Measurements from ENCODE around the gene BTNL3. TPM values are rescaled to one million over a fixed set of nuclear protein-coding genes. Genes with fewer than 3 reads are reported as not detected.

BTNL3 gene
- total and polyA plus RNA-seq, 11 donors = 0.03 to 0.54 TPM; not detected in 9

GRCh38 chr5:181053488-181054121, 65.0 kb downstream of the BTNL3 start:
- peaks cover 0 to 42% (median 18%) of the 10 kb centered on the region in 12 donors for H3K4me1 ChIP-seq
- H3K36me3 ChIP-seq = peaks cover 0 to 26% (median 3%) of the 10 kb centered on the region in 9 donors
- ATAC-seq (peak; percentile 33 to 76 (median 36)), DNase-seq (peak in 2 of 5 donors; percentile 34 to 36)
- WGBS, 4 donors = 1 to 6% (median 2%) methylated on average over 13 to 45 of the region's 45 CpGs
- H3K9me3 ChIP-seq = no peaks in the 10 kb centered on the region
- peaks cover 23 to 90% (median 74%) of the 10 kb centered on the region in 9 donors for H3K27me3 ChIP-seq
- no peak for TF ChIP-seq POLR2A (IDR thresholded peaks at IDR 0.05)
- TF ChIP-seq, protein P1, sequence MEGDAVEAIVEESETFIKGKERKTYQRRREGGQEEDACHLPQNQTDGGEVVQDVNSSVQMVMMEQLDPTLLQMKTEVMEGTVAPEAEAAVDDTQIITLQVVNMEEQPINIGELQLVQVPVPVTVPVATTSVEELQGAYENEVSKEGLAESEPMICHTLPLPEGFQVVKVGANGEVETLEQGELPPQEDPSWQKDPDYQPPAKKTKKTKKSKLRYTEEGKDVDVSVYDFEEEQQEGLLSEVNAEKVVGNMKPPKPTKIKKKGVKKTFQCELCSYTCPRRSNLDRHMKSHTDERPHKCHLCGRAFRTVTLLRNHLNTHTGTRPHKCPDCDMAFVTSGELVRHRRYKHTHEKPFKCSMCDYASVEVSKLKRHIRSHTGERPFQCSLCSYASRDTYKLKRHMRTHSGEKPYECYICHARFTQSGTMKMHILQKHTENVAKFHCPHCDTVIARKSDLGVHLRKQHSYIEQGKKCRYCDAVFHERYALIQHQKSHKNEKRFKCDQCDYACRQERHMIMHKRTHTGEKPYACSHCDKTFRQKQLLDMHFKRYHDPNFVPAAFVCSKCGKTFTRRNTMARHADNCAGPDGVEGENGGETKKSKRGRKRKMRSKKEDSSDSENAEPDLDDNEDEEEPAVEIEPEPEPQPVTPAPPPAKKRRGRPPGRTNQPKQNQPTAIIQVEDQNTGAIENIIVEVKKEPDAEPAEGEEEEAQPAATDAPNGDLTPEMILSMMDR (IDR thresholded peaks at IDR 0.05) = no peak
- intact Hi-C loops (cut with DNase I) = loop anchor here in 4 of 10 donors (5.0 to 10.0 kb wide), 5 partner anchors 101 to 269 kb away; partner anchors contain the start of gene ZFP62 (in 1 of the 4)
- H3K4me3 ChIP-seq = peak overlapping the region; percentile 34 to 72 (median 60)
- H3K27ac ChIP-seq = peak overlapping the region; percentile 57 to 94 (median 88)

- intact Hi-C loops (cut with DNase I) = loop anchor here in 4 of 10 donors (5.0 to 10.0 kb wide), 5 partner anchors 101 to 269 kb away; partner anchors contain the start of gene ZFP62 (in 1 of the 4)
- 17 to 23% (median 22%) methylated on average over 7 of the region's 7 CpGs for WGBS, 4 donors
- no peak for DNase-seq
These were observed 65.5 kb downstream of the BTNL3 start for GRCh38 chr5:181054138-181054537.

DNA sequence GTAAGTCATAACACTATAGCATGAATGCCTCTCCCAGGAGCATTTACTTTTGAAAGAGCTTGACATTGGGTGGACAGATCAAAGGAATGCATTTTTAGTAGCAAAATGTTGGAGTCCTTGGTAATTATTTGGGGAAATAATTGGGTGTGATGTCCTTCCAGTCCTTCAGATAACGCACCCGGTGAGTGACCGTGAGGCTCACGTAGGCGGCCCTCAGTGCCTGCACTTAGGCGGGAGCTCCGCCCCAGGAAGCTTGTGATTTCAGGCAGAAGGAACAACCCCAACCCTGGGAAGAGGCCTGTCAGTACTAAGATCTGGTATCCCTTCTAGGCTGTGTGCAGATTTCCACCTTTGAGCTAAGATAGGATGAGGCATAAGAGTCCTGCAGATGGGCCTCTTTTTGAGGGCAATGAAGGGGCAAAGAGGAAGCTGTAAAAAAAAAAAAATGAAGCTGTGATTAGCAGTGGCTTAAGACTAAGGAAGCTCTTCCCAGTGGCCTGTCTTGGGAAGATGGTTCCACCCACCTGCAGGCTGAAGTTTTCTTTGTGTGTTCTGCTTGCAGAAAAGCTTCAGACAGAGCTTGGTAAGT, 66.3 kb downstream of the BTNL3 start:
- 17 to 62% (median 34%) methylated on average over 7 of the region's 7 CpGs for WGBS, 4 donors
- Histone ChIP-seq H3K4me1 (peaks cover 0 to 48% (median 16%) of the 10 kb centered on the region in 12 donors), H3K36me3 (peaks cover 0 to 20% (median 0%) of the 10 kb centered on the region in 9 donors), H3K27me3 (peaks cover 25 to 92% (median 83%) of the 10 kb centered on the region in 9 donors), H3K4me3 (peak overlapping the region in 9 of 12 donors; percentile 36 to 72 (median 63)), H3K9me3 (no peaks in the 10 kb centered on the region), H3K27ac (peak overlapping the region in 7 of 12 donors; percentile 75 to 89 (median 87))
- DNase-seq = no peak
- intact Hi-C loops (cut with DNase I) = loop anchor here in 4 of 10 donors (5.0 to 10.0 kb wide), 5 partner anchors 100 to 270 kb away; partner anchors contain the start of gene ZFP62 (in 1 of the 4)
- TF ChIP-seq, protein P1 (IDR thresholded peaks at IDR 0.05) = no peak
- TF ChIP-seq POLR2A (IDR thresholded peaks at IDR 0.05) = no peak
- ATAC-seq = peak in 1 of 4 donors; percentile 32

More at GRCh38 chr5:181054138-181054537, 65.5 kb downstream of the BTNL3 start:
- H3K4me1 ChIP-seq = peaks cover 0 to 43% (median 17%) of the 10 kb centered on the region in 12 donors
- peaks cover 23 to 92% (median 79%) of the 10 kb centered on the region in 9 donors for H3K27me3 ChIP-seq
- peak overlapping the region in 11 of 12 donors; percentile 57 to 94 (median 88) for H3K27ac ChIP-seq
- peak overlapping the region; percentile 34 to 72 (median 60) for H3K4me3 ChIP-seq
- peaks cover 0 to 23% (median 3%) of the 10 kb centered on the region in 9 donors for H3K36me3 ChIP-seq
- H3K9me3 ChIP-seq = no peaks in the 10 kb centered on the region
- no peak for TF ChIP-seq POLR2A (IDR thresholded peaks at IDR 0.05)
- TF ChIP-seq, protein P1 (IDR thresholded peaks at IDR 0.05) = no peak
- no peak for ATAC-seq

Small RNAs within 50 kb of the gene (microRNA-seq; reads per million reads assigned to microRNA genes)
- 0 reads per million in 4 donors for gene MIR8089

Other genes starting within 250 kb of the BTNL3 start
- not detected for gene OR2Y1, start 248.8 kb upstream of the BTNL3 start, total RNA-seq
- not detected for gene OR2Y1, start 248.8 kb upstream of the BTNL3 start, polyA plus RNA-seq
- gene MGAT1, start 186.0 kb upstream of the BTNL3 start, total RNA-seq = 100 to 1,000 TPM in 3 of 9 donors, 10 to 100 TPM in 6; 50.9 to 162 (median 83.5) TPM
- gene MGAT1, start 186.0 kb upstream of the BTNL3 start, polyA plus RNA-seq = 100 to 1,000 TPM in 1 of 2 donors, 10 to 100 TPM in 1; 64.5 to 199 TPM
- gene ZFP62, start 127.6 kb upstream of the BTNL3 start, total RNA-seq = 10 to 100 TPM in 8 of 9 donors, 1 to 10 TPM in 1; 9.4 to 18.6 (median 13.8) TPM
- gene ZFP62, start 127.6 kb upstream of the BTNL3 start, polyA plus RNA-seq = 10 to 100 TPM; 10.6 to 13.6 TPM
- gene BTNL8, start 89.7 kb upstream of the BTNL3 start, total RNA-seq = under 1 TPM in 3 of 9 donors, not detected in 6; 0.17 to 0.84 (median 0.24) TPM
- under 1 TPM in 1 of 2 donors, not detected in 1; 0.14 TPM for gene BTNL8, start 89.7 kb upstream of the BTNL3 start, polyA plus RNA-seq
- 10 to 100 TPM; 28.6 to 75.0 (median 34.9) TPM for gene BTNL9, start 51.4 kb downstream of the BTNL3 start, total RNA-seq
- 10 to 100 TPM; 32.5 to 88.2 TPM for gene BTNL9, start 51.4 kb downstream of the BTNL3 start, polyA plus RNA-seq
- not detected for gene OR2V1, start 142.3 kb downstream of the BTNL3 start, total RNA-seq
- not detected for gene OR2V1, start 142.3 kb downstream of the BTNL3 start, polyA plus RNA-seq
- not detected for gene OR2V2, start 158.7 kb downstream of the BTNL3 start, total RNA-seq
- gene OR2V2, start 158.7 kb downstream of the BTNL3 start, polyA plus RNA-seq = not detected
- gene TRIM7, start 216.3 kb downstream of the BTNL3 start, total RNA-seq = 10 to 100 TPM in 1 of 9 donors, 1 to 10 TPM in 8; 3.7 to 10.2 (median 6.7) TPM
- 10 to 100 TPM in 1 of 2 donors, 1 to 10 TPM in 1; 3.6 to 11.0 TPM for gene TRIM7, start 216.3 kb downstream of the BTNL3 start, polyA plus RNA-seq
- gene TRIM41, start 234.4 kb downstream of the BTNL3 start, total RNA-seq = 10 to 100 TPM; 12.3 to 27.3 (median 23.9) TPM
- gene TRIM41, start 234.4 kb downstream of the BTNL3 start, polyA plus RNA-seq = 10 to 100 TPM; 20.2 TPM

Data from heart left ventricle (tissue), 16 donors.